Neutrophil (primary cell): Measurements from ENCODE around the gene GPR15.

Source experiments
- H3K27ac ChIP-seq: fragments of 200-600 bp; sonication (generic); 2 replicates; pipeline ENCODE4 v1.5.1; 2016; ENCODE audit warnings: mild to moderate bottlenecking, moderate library complexity
- H3K27me3 ChIP-seq: fragments of 200-600 bp; sonication (generic); 2 replicates; pipeline ENCODE4 v1.6.0; 2016; ENCODE audit warnings: mild to moderate bottlenecking
- H3K36me3 ChIP-seq: fragments of 200-600 bp; sonication (generic); 2 replicates; pipeline ENCODE4 v1.5.1; 2017
- H3K4me1 ChIP-seq, 2 experiments: fragments of 200-600 bp in 1 of 2; sonication (generic) in 1 of 2; 1 replicate in 1 of 2; 2 replicates in 1 of 2; pipeline versions ENCODE4 v1.5.1 to v1.6.1; 2013 to 2016; ENCODE audit warnings: low read depth in 1 of 2, low read length in 1 of 2, mild to moderate bottlenecking in 1 of 2, moderate library complexity in 1 of 2; ENCODE audit not compliant: control insufficient read depth in 1 of 2, insufficient read depth in 1 of 2
- H3K4me3 ChIP-seq, 2 experiments: fragments of 200-600 bp in 1 of 2; sonication (generic) in 1 of 2; 1 replicate in 1 of 2; 2 replicates in 1 of 2; pipeline ENCODE4 v1.5.1; 2013 to 2016; ENCODE audit warnings: low read depth in 1 of 2, low read length in 1 of 2, mild to moderate bottlenecking in 1 of 2, moderate library complexity in 1 of 2
- H3K9me3 ChIP-seq: fragments of 200-600 bp; sonication (generic); 2 replicates; pipeline ENCODE4 v1.5.1; 2016
- CTCF ChIP-seq: fragments of 200-600 bp; sonication (generic); IDR thresholded peaks from 2 replicates; pipeline ENCODE4 v1.5.1; 2016; ENCODE audit warnings: antibody characterized with exemption

Gene GPR15

DNA sequence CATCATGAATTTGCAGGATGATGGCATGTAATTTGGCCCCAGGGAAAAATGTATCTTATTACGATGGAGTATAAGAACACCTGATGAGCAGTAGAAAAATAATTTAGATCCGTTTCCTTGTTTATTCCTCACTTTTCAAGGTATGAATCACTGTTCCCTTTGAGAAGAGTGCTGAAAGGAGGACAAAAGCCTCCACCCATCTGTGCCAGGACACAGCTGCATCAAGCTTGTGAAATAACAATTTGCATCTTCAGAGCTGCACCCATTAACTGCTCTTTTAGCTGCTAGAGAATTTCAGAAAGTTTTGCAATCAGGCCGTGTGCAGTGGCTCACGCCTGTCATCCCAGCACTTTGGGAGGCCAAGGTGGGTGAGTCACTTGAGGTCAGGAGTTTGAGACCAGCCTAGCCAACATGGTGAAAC, 18.7 kb upstream of the GPR15 start:
- no peaks in the 10 kb centered on the region for H3K4me1 ChIP-seq
- H3K36me3 ChIP-seq, result peaks cover 50% of the 10 kb centered on the region
- H3K27ac ChIP-seq, result no peak overlapping the region
- no peaks in the 10 kb centered on the region for H3K9me3 ChIP-seq
- H3K27me3 ChIP-seq, result no peaks in the 10 kb centered on the region
- no peak overlapping the region for H3K4me3 ChIP-seq
- no peak for TF ChIP-seq CTCF

- Histone ChIP-seq H3K36me3 (peaks cover 56% of the 10 kb centered on the region), H3K27ac (no peak overlapping the region), H3K9me3 (no peaks in the 10 kb centered on the region), H3K4me3 (no peak overlapping the region), H3K4me1 (no peaks in the 10 kb centered on the region), H3K27me3 (no peaks in the 10 kb centered on the region)
- TF ChIP-seq CTCF, result no peak
Measured at GRCh38 chr3:98513736-98514135, 18.0 kb upstream of the GPR15 start.

- no peak overlapping the region for H3K27ac ChIP-seq
- peaks cover 63% of the 10 kb centered on the region for H3K36me3 ChIP-seq
- no peaks in the 10 kb centered on the region for H3K27me3 ChIP-seq
- TF ChIP-seq CTCF, result no peak
- no peaks in the 10 kb centered on the region for H3K9me3 ChIP-seq
- no peaks in the 10 kb centered on the region for H3K4me1 ChIP-seq
- H3K4me3 ChIP-seq, result no peak overlapping the region
Measured at GRCh38 chr3:98514948-98515347, 16.8 kb upstream of the GPR15 start.

DNA sequence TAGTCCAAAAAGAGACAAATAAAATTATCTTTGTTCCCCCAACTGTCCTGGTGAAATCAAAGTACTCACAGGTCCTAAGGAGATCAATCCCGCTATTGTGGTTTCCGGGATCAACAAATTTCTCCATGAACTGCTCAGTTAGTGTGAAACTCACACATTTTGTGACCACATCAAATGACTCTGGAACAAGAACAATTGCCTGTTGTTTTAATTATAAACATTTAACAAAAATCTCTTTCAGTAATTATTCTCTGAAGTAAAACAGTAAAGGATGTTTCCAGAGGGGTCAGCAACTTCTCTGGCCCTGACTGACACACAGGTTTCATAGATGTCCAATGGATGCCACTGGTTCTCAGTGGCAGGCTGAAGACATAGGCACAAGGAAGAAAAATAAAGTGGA, 13.0 kb upstream of the GPR15 start:
- peaks cover 13 to 15% of the 10 kb centered on the region in 2 experiments for H3K4me1 ChIP-seq
- no peak overlapping the region for H3K27ac ChIP-seq
- H3K27me3 ChIP-seq, result no peaks in the 10 kb centered on the region
- no peaks in the 10 kb centered on the region for H3K9me3 ChIP-seq
- no peak overlapping the region for H3K4me3 ChIP-seq
- H3K36me3 ChIP-seq, result peaks cover 36% of the 10 kb centered on the region
- no peak for TF ChIP-seq CTCF

DNA sequence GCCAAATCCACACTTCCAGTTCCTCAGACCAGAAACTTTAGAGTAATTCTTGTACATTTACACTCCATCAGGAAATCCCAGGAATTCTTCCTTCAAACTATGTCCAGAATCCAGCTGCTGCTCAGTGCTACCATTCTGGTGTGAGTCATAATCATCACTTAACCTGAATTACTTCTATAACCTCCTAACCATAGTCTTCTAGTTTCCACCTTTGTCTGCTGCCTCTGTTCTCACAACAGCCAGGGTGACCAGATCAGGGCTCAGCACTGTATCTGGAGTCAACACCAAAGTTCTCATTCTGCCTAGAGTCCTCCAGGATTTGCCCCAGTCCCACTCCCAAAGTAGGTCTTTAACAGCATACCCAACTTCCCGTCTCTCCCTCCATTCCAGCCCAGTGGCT, 12.4 kb upstream of the GPR15 start:
- Histone ChIP-seq H3K27me3 (no peaks in the 10 kb centered on the region), H3K9me3 (no peaks in the 10 kb centered on the region), H3K4me1 (peaks cover 13 to 15% of the 10 kb centered on the region in 2 experiments), H3K4me3 (no peak overlapping the region), H3K27ac (no peak overlapping the region), H3K36me3 (peaks cover 35% of the 10 kb centered on the region)
- no peak for TF ChIP-seq CTCF
